KMS-11 (cell line): ENCODE measurements around the gene KCNAB1.

Source experiments
- H2AFZ ChIP-seq: fragments of 200-600 bp; sonication (generic); 2 replicates; pipeline ENCODE4 v1.6.1; 2016; ENCODE audit warnings: antibody characterized with exemption, mixed run types, low read depth
- H3K27ac ChIP-seq: fragments of 200-600 bp; sonication (generic); 2 replicates; pipeline ENCODE4 v1.6.1; 2016; ENCODE audit warnings: mild to moderate bottlenecking, mixed run types
- H3K27me3 ChIP-seq: fragments of 200-600 bp; sonication (generic); 2 replicates; pipeline ENCODE4 v1.6.1; 2017; ENCODE audit warnings: mild to moderate bottlenecking, low read depth, mixed run types, moderate library complexity; ENCODE audit not compliant: insufficient read depth
- H3K36me3 ChIP-seq: fragments of 200-600 bp; sonication (generic); 2 replicates; pipeline ENCODE4 v1.6.1; 2017; ENCODE audit warnings: mild to moderate bottlenecking, mixed run types; ENCODE audit not compliant: insufficient read depth
- H3K4me1 ChIP-seq: fragments of 200-600 bp; sonication (generic); 2 replicates; pipeline ENCODE4 v1.6.1; 2016; ENCODE audit warnings: mild to moderate bottlenecking, low read depth, mixed run types; ENCODE audit not compliant: poor library complexity, severe bottlenecking
- H3K4me2 ChIP-seq: fragments of 200-600 bp; sonication (generic); 2 replicates; pipeline ENCODE4 v1.7.0; 2016; ENCODE audit warnings: mild to moderate bottlenecking, mixed run types
- H3K4me3 ChIP-seq: fragments of 200-600 bp; sonication (generic); IDR thresholded peaks from 2 replicates; pipeline ENCODE4 v1.6.1; 2017; ENCODE audit warnings: low read depth, low read length, mixed read lengths; ENCODE audit not compliant: insufficient read depth
- H3K79me2 ChIP-seq: fragments of 200-600 bp; sonication (generic); 2 replicates; pipeline ENCODE4 v1.6.1; 2016; ENCODE audit warnings: low read depth, mixed run types; ENCODE audit not compliant: insufficient read depth
- H3K9ac ChIP-seq: fragments of 200-600 bp; sonication (generic); 2 replicates; pipeline ENCODE4 v1.6.1; 2016; ENCODE audit warnings: mild to moderate bottlenecking, mixed run types
- H4K20me1 ChIP-seq: fragments of 200-600 bp; sonication (generic); 2 replicates; pipeline ENCODE4 v1.6.1; 2016; ENCODE audit warnings: mild to moderate bottlenecking, mixed run types; ENCODE audit not compliant: insufficient read depth
- TF ChIP-seq, protein P1 (sequence below): fragments of 200-600 bp; sonication (generic); conservative IDR thresholded peaks from 2 replicates; pipeline ENCODE4 v1.6.1; 2017; ENCODE audit warnings: low read depth, mild to moderate bottlenecking, antibody characterized with exemption, low read length, moderate library complexity, mixed read lengths

The KCNAB1 gene

DNA sequence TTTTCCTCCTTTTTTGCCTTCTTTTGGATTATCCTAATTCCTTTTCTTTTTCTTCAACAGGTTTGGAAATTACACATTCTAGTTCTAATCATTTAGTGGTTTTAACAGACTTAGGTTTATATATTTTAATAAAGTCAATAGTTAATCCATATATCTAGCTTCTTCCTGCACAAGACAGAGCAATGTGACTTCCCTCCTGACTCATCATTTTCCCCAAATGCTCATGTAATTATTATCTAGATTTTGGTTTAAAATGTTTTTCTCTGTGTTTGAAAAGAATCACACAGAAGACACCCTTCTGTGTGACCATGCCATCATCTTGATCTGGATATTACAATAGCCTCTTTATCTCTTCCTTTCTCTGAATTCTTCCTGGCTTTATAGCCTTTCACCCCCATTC is 463.1 kb downstream of the KCNAB1 start:
- Histone ChIP-seq H4K20me1 (no peaks in the 10 kb centered on the region), H3K9ac (no peak overlapping the region), H3K4me1 (no peaks in the 10 kb centered on the region), H3K79me2 (no peaks in the 10 kb centered on the region), H3K27ac (no peak overlapping the region), H2AFZ (no peak overlapping the region), H3K4me3 (no peak overlapping the region), H3K4me2 (no peak overlapping the region), H3K27me3 (no peaks in the 10 kb centered on the region), H3K36me3 (no peaks in the 10 kb centered on the region)
- TF ChIP-seq, protein P1, sequence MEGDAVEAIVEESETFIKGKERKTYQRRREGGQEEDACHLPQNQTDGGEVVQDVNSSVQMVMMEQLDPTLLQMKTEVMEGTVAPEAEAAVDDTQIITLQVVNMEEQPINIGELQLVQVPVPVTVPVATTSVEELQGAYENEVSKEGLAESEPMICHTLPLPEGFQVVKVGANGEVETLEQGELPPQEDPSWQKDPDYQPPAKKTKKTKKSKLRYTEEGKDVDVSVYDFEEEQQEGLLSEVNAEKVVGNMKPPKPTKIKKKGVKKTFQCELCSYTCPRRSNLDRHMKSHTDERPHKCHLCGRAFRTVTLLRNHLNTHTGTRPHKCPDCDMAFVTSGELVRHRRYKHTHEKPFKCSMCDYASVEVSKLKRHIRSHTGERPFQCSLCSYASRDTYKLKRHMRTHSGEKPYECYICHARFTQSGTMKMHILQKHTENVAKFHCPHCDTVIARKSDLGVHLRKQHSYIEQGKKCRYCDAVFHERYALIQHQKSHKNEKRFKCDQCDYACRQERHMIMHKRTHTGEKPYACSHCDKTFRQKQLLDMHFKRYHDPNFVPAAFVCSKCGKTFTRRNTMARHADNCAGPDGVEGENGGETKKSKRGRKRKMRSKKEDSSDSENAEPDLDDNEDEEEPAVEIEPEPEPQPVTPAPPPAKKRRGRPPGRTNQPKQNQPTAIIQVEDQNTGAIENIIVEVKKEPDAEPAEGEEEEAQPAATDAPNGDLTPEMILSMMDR = no peak

DNA sequence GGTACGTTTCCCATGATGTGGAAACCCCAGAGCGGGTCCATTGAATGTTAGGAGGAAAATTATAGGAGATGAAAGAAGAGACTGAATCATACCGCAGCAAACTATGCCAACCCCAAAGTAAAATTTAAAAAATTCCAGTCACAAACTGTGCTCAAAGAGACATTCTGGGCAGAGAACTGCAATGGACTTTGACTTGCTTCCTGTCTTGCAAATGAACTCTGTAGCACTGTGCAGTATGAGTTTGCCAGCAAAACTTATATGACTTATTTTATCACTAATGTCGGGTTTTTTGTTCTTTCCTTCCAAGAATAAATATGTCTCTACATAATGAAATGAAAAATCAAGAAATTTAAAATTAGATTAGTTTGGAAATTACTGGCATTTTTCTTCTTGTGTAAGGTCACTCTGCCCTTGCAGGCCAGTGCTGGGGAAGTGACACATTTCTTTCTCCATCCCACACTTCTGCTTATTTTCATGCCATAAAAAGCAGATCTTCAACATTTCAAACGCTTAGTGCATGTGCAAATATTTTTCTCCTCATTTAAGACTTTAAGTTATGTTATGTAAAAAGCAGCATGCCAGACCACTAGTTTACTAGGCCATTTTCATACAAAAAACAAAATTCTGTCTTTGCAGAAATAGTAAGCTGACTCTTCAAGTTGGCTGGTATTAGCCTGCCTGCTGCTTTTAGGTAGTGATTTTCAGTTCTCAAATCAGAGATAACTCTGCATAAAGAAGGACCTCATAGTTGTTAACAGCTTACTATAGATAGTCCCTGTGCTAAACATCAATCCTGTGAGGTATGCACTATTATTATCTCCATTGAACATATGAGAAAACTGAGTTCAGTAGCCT is 466.8 kb downstream of the KCNAB1 start:
- Histone ChIP-seq H3K4me3 (no peak overlapping the region), H3K36me3 (no peaks in the 10 kb centered on the region), H3K79me2 (no peaks in the 10 kb centered on the region), H3K9ac (no peak overlapping the region), H4K20me1 (no peaks in the 10 kb centered on the region), H3K27me3 (no peaks in the 10 kb centered on the region), H3K27ac (no peak overlapping the region), H2AFZ (no peak overlapping the region), H3K4me1 (no peaks in the 10 kb centered on the region), H3K4me2 (no peak overlapping the region)
- TF ChIP-seq, protein P1 = no peak

DNA sequence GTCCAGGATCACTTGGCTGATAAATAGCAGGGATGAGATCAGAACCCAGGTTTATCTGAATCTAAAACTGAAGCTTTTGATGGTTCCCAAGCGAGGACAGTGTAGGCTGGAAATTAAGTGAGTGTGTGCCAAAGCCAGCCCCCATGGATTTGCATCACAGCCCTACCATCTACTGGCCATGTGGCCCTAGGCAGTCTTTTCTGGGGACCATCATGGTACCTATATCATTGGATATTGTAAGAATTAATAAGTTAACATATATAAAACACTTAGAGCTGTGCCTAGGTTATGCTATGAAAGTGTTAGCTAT is 467.3 kb downstream of the KCNAB1 start:
- H3K4me2 ChIP-seq = no peak overlapping the region
- H3K27ac ChIP-seq = no peak overlapping the region
- H3K9ac ChIP-seq = no peak overlapping the region
- H3K36me3 ChIP-seq = no peaks in the 10 kb centered on the region
- TF ChIP-seq, protein P1 = no peak
- H3K27me3 ChIP-seq = no peaks in the 10 kb centered on the region
- no peaks in the 10 kb centered on the region for H3K4me1 ChIP-seq
- H3K79me2 ChIP-seq = no peaks in the 10 kb centered on the region
- no peaks in the 10 kb centered on the region for H4K20me1 ChIP-seq
- no peak overlapping the region for H3K4me3 ChIP-seq
- no peak overlapping the region for H2AFZ ChIP-seq
